Esophagus squamous epithelium (tissue), 5 donors: ENCODE data around the gene DHH. TPM values are rescaled to one million over a fixed set of nuclear protein-coding genes. Genes with fewer than 3 reads are reported as not detected.

Experiments
- DNase-seq: peaks from one replicate; lab custom pipeline; 2025; lab: John Stamatoyannopoulos, UW
- H3K27ac ChIP-seq, 4 donors: fragments of 200-600 bp; sonication (generic); one replicate each; pipeline ENCODE4 v1.5.1; 2016 to 2019; ENCODE audit warnings: mild to moderate bottlenecking in 1 of 4
- H3K27me3 ChIP-seq, 4 donors: fragments of 200-600 bp; sonication (generic); 1 replicate in 3 of 4; 2 replicates in 1 of 4; pipeline versions ENCODE4 v1.5.1 to v1.6.0; 2017 to 2021; ENCODE audit warnings: antibody characterized with exemption in 1 of 4
- H3K36me3 ChIP-seq, 3 donors: fragments of 200-600 bp; sonication (generic); one replicate each; pipeline ENCODE4 v1.5.1; 2016 to 2019
- H3K4me1 ChIP-seq, 3 donors: fragments of 200-600 bp; sonication (generic); one replicate each; pipeline ENCODE4 v1.5.1; 2017 to 2019
- H3K4me3 ChIP-seq, 4 donors: fragments of 200-600 bp; sonication (generic); 1 replicate in 3 of 4; 2 replicates in 1 of 4; pipeline ENCODE4 v1.5.1; 2016 to 2019; ENCODE audit warnings: mild to moderate bottlenecking in 2 of 4, moderate library complexity in 1 of 4
- H3K9me3 ChIP-seq, 3 donors: fragments of 200-600 bp; sonication (generic); one replicate each; pipeline ENCODE4 v1.5.1; 2016 to 2019
- POLR2A ChIP-seq, 4 donors: fragments of 450-650 bp; IDR thresholded peaks; one replicate each; pipeline ENCODE4 v1.6.1; 2017; ENCODE audit warnings: antibody characterized with exemption in 4 of 4, mild to moderate bottlenecking in 4 of 4, moderate library complexity in 3 of 4
- WGBS, 2 donors: methylation state at CpG; one replicate each; pipeline ENCODE4 v1.1.5; 2018; 5-methylcytosine and 5-hydroxymethylcytosine counted together
- intact Hi-C: fragments of 100-400 bp; cut with DNase I; formaldehyde crosslinking; loops from one replicate; pipeline ENCODE4 v1.15.0; 2022
- total RNA-seq, 4 donors: library from RNA; depleted of rRNA; stranded (reverse); fragments of >200 nt; gene quantifications; one replicate each; pipeline ENCODE4 v1.1.0, GENCODE V29; 2016
- TF ChIP-seq, protein P1 (sequence below), 6 experiments: fragments of 450-650 bp in 4 of 6; fragments of 200-600 bp in 2 of 6; sonication (generic) in 2 of 6; IDR thresholded peaks; one replicate each; pipeline ENCODE4 v1.5.1; 2016 to 2019; ENCODE audit warnings: antibody characterized with exemption in 6 of 6, mild to moderate bottlenecking in 4 of 6, moderate library complexity in 4 of 6
- donor health status: DM: yes; HTN: yes; CAD: no.

Gene DHH
- total RNA-seq, 4 donors from 2014 or later = 0.19 to 0.31 (median 0.21) TPM; not detected in 1

- no peak for DNase-seq
Observed at GRCh38 chr12:49050507-49051372, 43.9 kb downstream of the DHH start.

DNA sequence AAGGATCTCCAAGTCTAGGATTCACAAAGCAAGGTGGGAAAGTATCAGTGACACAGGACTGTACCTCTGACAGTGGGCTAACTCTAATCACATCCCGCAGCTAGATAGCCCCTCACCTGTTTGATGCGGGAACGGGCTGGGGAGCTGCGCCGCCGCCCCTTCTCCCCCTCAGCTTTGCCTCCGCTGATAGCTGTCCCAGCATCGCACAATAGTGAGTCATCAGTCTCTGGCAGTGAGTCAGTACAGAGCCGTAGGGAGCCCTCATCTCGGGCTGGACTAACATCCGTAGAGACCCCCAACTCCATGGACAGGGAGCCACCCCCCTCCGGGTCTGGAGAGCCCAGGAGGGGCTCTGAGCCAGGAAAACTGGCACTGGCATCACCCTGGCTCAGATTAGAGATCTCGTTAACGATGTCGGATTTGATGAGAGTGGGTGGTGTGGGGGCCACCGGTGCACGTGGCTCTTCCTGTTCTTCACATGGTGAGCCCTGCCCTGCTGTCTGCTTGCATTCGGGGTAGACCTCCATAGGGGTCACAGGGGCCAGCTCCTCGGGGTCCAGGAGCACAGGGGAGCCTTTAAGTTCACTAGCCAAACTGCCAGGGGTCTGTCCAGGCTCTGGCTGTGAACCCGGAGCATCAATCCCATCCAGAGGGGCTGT lies 44.9 kb downstream of the DHH start:
- Histone ChIP-seq H3K27me3 (no peaks in the 10 kb centered on the region), H3K4me3 (no peak overlapping the region), H3K4me1 (peaks cover 0 to 21% (median 0%) of the 10 kb centered on the region in 3 donors), H3K36me3 (peaks cover 70 to 100% (median 93%) of the 10 kb centered on the region in 3 donors), H3K27ac (no peak overlapping the region), H3K9me3 (no peaks in the 10 kb centered on the region)
- DNase-seq = no peak
- TF ChIP-seq, protein P1, sequence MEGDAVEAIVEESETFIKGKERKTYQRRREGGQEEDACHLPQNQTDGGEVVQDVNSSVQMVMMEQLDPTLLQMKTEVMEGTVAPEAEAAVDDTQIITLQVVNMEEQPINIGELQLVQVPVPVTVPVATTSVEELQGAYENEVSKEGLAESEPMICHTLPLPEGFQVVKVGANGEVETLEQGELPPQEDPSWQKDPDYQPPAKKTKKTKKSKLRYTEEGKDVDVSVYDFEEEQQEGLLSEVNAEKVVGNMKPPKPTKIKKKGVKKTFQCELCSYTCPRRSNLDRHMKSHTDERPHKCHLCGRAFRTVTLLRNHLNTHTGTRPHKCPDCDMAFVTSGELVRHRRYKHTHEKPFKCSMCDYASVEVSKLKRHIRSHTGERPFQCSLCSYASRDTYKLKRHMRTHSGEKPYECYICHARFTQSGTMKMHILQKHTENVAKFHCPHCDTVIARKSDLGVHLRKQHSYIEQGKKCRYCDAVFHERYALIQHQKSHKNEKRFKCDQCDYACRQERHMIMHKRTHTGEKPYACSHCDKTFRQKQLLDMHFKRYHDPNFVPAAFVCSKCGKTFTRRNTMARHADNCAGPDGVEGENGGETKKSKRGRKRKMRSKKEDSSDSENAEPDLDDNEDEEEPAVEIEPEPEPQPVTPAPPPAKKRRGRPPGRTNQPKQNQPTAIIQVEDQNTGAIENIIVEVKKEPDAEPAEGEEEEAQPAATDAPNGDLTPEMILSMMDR (IDR thresholded peaks at IDR 0.05) = no peak
- TF ChIP-seq POLR2A (IDR thresholded peaks at IDR 0.05) = no peak
- 71 to 74% methylated on average over 8 to 10 of the region's 20 CpGs for WGBS, 2 donors
- intact Hi-C loops = no loop called here

More at GRCh38 chr12:49050507-49051372, 43.9 kb downstream of the DHH start:
- WGBS, 2 donors = 84 to 97% methylated on average over 8 to 10 of the region's 13 CpGs
- H3K4me3 ChIP-seq = no peak overlapping the region
- no peak overlapping the region for H3K27ac ChIP-seq
- peaks cover 7 to 32% (median 8%) of the 10 kb centered on the region in 3 donors for H3K4me1 ChIP-seq
- intact Hi-C loops = no loop called here
- no peaks in the 10 kb centered on the region for H3K27me3 ChIP-seq
- H3K9me3 ChIP-seq = no peaks in the 10 kb centered on the region
- TF ChIP-seq POLR2A (IDR thresholded peaks at IDR 0.05) = no peak
- TF ChIP-seq, protein P1 (IDR thresholded peaks at IDR 0.05) = no peak
- H3K36me3 ChIP-seq = peaks cover 64 to 96% (median 86%) of the 10 kb centered on the region in 3 donors

GRCh38 chr12:49048953-49049352 lies 45.6 kb downstream of the DHH start:
- TF ChIP-seq, protein P1 (IDR thresholded peaks at IDR 0.05) = no peak
- TF ChIP-seq POLR2A (IDR thresholded peaks at IDR 0.05) = no peak
- Histone ChIP-seq H3K9me3 (no peaks in the 10 kb centered on the region), H3K27ac (no peak overlapping the region), H3K4me3 (no peak overlapping the region), H3K4me1 (peaks cover 0 to 14% (median 0%) of the 10 kb centered on the region in 3 donors), H3K36me3 (peaks cover 71 to 100% (median 93%) of the 10 kb centered on the region in 3 donors), H3K27me3 (no peaks in the 10 kb centered on the region)
- intact Hi-C loops = no loop called here
- 87 to 93% methylated on average over 10 of the region's 10 CpGs for WGBS, 2 donors
- DNase-seq = no peak

GRCh38 chr12:49046129-49046895 lies 48.3 kb downstream of the DHH start:
- TF ChIP-seq, protein P1 (IDR thresholded peaks at IDR 0.05) = no peak
- TF ChIP-seq POLR2A (IDR thresholded peaks at IDR 0.05) = no peak
- H3K27ac ChIP-seq = no peak overlapping the region
- no peaks in the 10 kb centered on the region for H3K27me3 ChIP-seq
- WGBS, 2 donors = 94 to 97% methylated on average over 5 to 6 of the region's 12 CpGs
- no peaks in the 10 kb centered on the region for H3K4me1 ChIP-seq
- peaks cover 67 to 100% (median 95%) of the 10 kb centered on the region in 3 donors for H3K36me3 ChIP-seq
- no peak overlapping the region for H3K4me3 ChIP-seq
- intact Hi-C loops = no loop called here
- DNase-seq = no peak
- no peaks in the 10 kb centered on the region for H3K9me3 ChIP-seq
